GM06990 (cell line): ENCODE results near the gene TMEM150A.

Source experiments
- DNase-seq: peaks from one replicate; pipeline ENCODE4 v3.0.0-alpha.2; 2011; ENCODE audit not compliant: insufficient read length; ENCODE audit errors: extremely low read depth
- H3K27me3 ChIP-seq: replicated peaks from 2 replicates; pipeline ENCODE4 v1.6.0; 2011; ENCODE audit warnings: low read length; ENCODE audit not compliant: control insufficient read depth, insufficient read depth
- H3K36me3 ChIP-seq: 2 replicates; pipeline ENCODE4 v1.5.1; 2011; ENCODE audit warnings: low read length; ENCODE audit not compliant: control insufficient read depth, insufficient read depth
- H3K4me3 ChIP-seq: replicated peaks from 2 replicates; pipeline ENCODE4 v1.5.1; 2011; ENCODE audit warnings: low read depth, mild to moderate bottlenecking, control low read depth, low read length
- TF ChIP-seq, protein P1 (sequence below): IDR thresholded peaks from 2 replicates; pipeline ENCODE4 v1.5.1; 2011; ENCODE audit warnings: low read length, control low read depth, mild to moderate bottlenecking, inconsistent platforms; ENCODE audit not compliant: insufficient read depth, poor library complexity, severe bottlenecking

TMEM150A gene

DNA sequence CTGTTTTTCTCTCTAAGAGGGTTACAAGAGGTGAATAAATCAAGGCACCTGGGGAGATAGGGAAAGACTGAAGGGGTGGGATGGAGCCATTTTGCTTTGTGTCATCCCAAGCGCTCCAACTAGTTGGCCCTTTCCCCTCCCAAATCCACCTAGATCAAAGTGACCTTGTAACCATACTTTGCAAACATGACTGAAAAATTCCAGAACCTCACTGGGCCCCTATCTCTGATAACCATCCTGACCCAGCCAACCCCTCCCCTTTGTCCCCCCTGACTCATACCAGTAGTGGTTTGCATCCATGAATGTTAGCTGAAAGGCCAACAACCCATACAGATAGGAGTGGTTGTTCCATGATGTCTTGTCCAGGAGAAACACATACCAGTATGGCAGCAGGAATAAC lies 44.3 kb downstream of the TMEM150A start:
- peaks cover 15% of the 10 kb centered on the region for H3K36me3 ChIP-seq
- H3K27me3 ChIP-seq, result no peaks in the 10 kb centered on the region
- DNase-seq, result no peak
- H3K4me3 ChIP-seq, result no peak overlapping the region
- TF ChIP-seq, protein P1, sequence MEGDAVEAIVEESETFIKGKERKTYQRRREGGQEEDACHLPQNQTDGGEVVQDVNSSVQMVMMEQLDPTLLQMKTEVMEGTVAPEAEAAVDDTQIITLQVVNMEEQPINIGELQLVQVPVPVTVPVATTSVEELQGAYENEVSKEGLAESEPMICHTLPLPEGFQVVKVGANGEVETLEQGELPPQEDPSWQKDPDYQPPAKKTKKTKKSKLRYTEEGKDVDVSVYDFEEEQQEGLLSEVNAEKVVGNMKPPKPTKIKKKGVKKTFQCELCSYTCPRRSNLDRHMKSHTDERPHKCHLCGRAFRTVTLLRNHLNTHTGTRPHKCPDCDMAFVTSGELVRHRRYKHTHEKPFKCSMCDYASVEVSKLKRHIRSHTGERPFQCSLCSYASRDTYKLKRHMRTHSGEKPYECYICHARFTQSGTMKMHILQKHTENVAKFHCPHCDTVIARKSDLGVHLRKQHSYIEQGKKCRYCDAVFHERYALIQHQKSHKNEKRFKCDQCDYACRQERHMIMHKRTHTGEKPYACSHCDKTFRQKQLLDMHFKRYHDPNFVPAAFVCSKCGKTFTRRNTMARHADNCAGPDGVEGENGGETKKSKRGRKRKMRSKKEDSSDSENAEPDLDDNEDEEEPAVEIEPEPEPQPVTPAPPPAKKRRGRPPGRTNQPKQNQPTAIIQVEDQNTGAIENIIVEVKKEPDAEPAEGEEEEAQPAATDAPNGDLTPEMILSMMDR, result no peak

DNA sequence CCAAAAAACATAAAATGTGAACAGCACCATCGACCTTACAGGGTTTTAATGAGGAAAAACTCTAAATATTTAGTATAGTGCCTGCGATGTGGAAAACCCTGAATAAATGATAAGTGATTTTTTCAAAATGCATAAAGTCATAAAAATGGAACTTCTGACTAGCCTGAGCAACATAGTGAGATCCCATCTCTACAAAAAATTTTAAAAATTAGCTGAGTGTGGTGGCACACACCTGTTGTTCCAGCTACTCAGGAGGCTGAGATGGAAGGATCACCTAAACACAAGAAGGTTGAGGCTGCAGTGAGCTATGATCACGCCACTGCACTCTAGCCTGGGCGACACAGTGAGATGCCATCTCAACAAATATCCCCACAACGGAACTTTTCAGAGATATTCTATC lies 45.4 kb downstream of the TMEM150A start:
- Histone ChIP-seq H3K4me3 (no peak overlapping the region), H3K27me3 (no peaks in the 10 kb centered on the region), H3K36me3 (peaks cover 17% of the 10 kb centered on the region)
- no peak for DNase-seq
- TF ChIP-seq, protein P1, result no peak

DNA sequence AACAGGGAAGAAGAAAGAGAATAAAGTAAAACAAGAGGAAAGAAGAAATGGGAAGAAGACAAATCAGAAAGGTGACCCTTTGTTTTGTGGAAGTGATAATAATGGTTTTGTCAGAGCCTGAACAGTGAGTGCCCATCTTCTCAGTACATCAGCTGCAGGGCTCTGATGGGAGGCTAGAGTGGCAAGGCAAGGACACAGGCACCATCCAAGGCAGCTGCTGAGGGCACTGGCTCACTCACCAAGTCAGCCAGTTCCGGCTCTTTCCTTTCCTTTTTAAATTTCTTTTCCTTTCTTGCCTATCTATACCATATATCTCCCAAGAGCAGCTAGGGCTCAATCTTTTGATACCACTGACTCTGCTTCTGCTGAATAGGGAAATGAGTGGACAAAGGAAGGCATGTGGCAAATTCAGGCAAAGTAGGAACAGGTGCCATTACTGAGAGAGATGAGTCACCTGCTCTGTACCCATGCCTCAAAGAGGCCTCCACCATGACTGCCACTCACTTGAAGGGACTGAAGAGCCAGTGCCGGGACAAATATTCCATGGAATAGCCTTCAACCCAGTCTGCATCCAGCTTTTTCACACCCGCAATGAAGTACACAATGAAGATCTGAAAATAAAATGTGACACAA lies 47.4 kb downstream of the TMEM150A start:
- Histone ChIP-seq H3K4me3 (no peak overlapping the region), H3K27me3 (no peaks in the 10 kb centered on the region), H3K36me3 (peaks cover 24% of the 10 kb centered on the region)
- TF ChIP-seq, protein P1, result no peak
- no peak for DNase-seq

GRCh38 chr2:85553184-85553583 lies 49.3 kb downstream of the TMEM150A start:
- Histone ChIP-seq H3K4me3 (no peak overlapping the region), H3K27me3 (no peaks in the 10 kb centered on the region), H3K36me3 (peaks cover 24% of the 10 kb centered on the region)
- TF ChIP-seq, protein P1, result no peak
- DNase-seq, result no peak

- Histone ChIP-seq H3K4me3 (no peak overlapping the region), H3K36me3 (peaks cover 22% of the 10 kb centered on the region), H3K27me3 (no peaks in the 10 kb centered on the region)
- peak; percentile 48 for DNase-seq
- TF ChIP-seq, protein P1, result peak; percentile 82
Observed at GRCh38 chr2:85551698-85552678, 50.5 kb downstream of the TMEM150A start.
